HL-60 (cell line): ENCODE results near the gene PSMD14.
A peak's percentile ranks its signal among the peaks of the same experiment; 100 is the strongest.

ENCODE experiments used
- DNase-seq, 2 experiments: peaks; one replicate each; pipeline ENCODE4 v3.0.0-alpha.2; 2010 to 2020; ENCODE audit warnings: low read depth in 1 of 2, low spot score in 1 of 2
- H3K27ac ChIP-seq: fragments of 250-450 bp; sonication (Bioruptor Pico); replicated peaks from 2 replicates; pipeline ENCODE4 v1.5.1; 2020; ENCODE audit warnings: mild to moderate bottlenecking, moderate library complexity
- H3K27me3 ChIP-seq: fragments of 250-450 bp; sonication (Bioruptor Pico); 2 replicates; pipeline ENCODE4 v1.5.1; 2021; ENCODE audit warnings: mild to moderate bottlenecking, moderate library complexity; ENCODE audit not compliant: insufficient read depth, poor library complexity, severe bottlenecking
- H3K4me3 ChIP-seq: replicated peaks from 2 replicates; pipeline ENCODE4 v1.5.1; 2011; ENCODE audit warnings: mild to moderate bottlenecking, control low read depth, low read length; ENCODE audit not compliant: insufficient read depth
- CTCF ChIP-seq: IDR thresholded peaks from one replicate; pipeline ENCODE4 v1.5.1; 2011; ENCODE audit warnings: low read length, control low read depth, inconsistent platforms; ENCODE audit not compliant: insufficient read depth
- GABPA ChIP-seq: IDR thresholded peaks from 2 replicates; pipeline ENCODE4 v1.6.1; 2012; ENCODE audit warnings: low read depth
- POLR2AphosphoS5 ChIP-seq: IDR thresholded peaks from 2 replicates; pipeline ENCODE4 v1.6.1; 2012; ENCODE audit warnings: low read depth
- REST ChIP-seq: IDR thresholded peaks from 2 replicates; pipeline ENCODE4 v1.6.1; 2012; ENCODE audit warnings: low read depth; ENCODE audit not compliant: insufficient replicate concordance
- SPI1 ChIP-seq: IDR thresholded peaks from 2 replicates; pipeline ENCODE4 v1.6.1; 2012; ENCODE audit warnings: low read depth, mild to moderate bottlenecking, borderline replicate concordance

The PSMD14 gene

GRCh38 chr2:161344692-161345091 is 36.5 kb downstream of the PSMD14 start:
- no peak for DNase-seq
- H3K4me3 ChIP-seq: no peak overlapping the region
- no peaks in the 10 kb centered on the region for H3K27me3 ChIP-seq
- TF ChIP-seq SPI1: peak; percentile 68
- TF ChIP-seq CTCF: no peak
- H3K27ac ChIP-seq: no peak overlapping the region

GRCh38 chr2:161351678-161352077 is 43.5 kb downstream of the PSMD14 start:
- Histone ChIP-seq H3K27me3 (no peaks in the 10 kb centered on the region), H3K4me3 (no peak overlapping the region), H3K27ac (no peak overlapping the region)
- DNase-seq: no peak
- TF ChIP-seq CTCF (no peak), REST (no peak), GABPA (no peak), SPI1 (no peak), POLR2AphosphoS5 (no peak)

- no peak for DNase-seq
- no peak for TF ChIP-seq REST
- TF ChIP-seq SPI1: no peak
- no peak for TF ChIP-seq POLR2AphosphoS5
- no peak for TF ChIP-seq CTCF
- no peak for TF ChIP-seq GABPA
Observed at GRCh38 chr2:161352719-161353118, 44.5 kb downstream of the PSMD14 start.

GRCh38 chr2:161353543-161353942 is 45.3 kb downstream of the PSMD14 start:
- Histone ChIP-seq H3K27ac (no peak overlapping the region), H3K27me3 (no peaks in the 10 kb centered on the region), H3K4me3 (no peak overlapping the region)
- no peak for DNase-seq
- no peak for TF ChIP-seq POLR2AphosphoS5

More at GRCh38 chr2:161352719-161353118, 44.5 kb downstream of the PSMD14 start:
- Histone ChIP-seq H3K4me3 (no peak overlapping the region), H3K27me3 (no peaks in the 10 kb centered on the region), H3K27ac (no peak overlapping the region)
